Measurements from ENCODE around the gene ENOSF1.

ENOSF1 gene

GRCh38 chr18:673769-674168 is 38.7 kb downstream of the ENOSF1 start:
- no peak for DNase-seq (ENCODE audit: low read depth in 2 of 2)

- DNase-seq (ENCODE audit: low read depth in 2 of 2): no peak
Measured at GRCh38 chr18:673317-673716, 39.1 kb downstream of the ENOSF1 start.

- no peak for DNase-seq (ENCODE audit: low read depth in 2 of 2)
Measured at GRCh38 chr18:671405-671804, 41.0 kb downstream of the ENOSF1 start.

GRCh38 chr18:670522-670921 is 41.9 kb downstream of the ENOSF1 start:
- DNase-seq (ENCODE audit: low read depth in 2 of 2): no peak

GRCh38 chr18:669077-669476 is 43.4 kb downstream of the ENOSF1 start:
- no peak for DNase-seq (ENCODE audit: low read depth in 2 of 2)

- DNase-seq (ENCODE audit: low read depth in 2 of 2): no peak
Measured at GRCh38 chr18:668260-668659, 44.2 kb downstream of the ENOSF1 start.

- no peak for DNase-seq (ENCODE audit: low read depth in 2 of 2)
Measured at GRCh38 chr18:666628-667027, 45.8 kb downstream of the ENOSF1 start.

- no peak for DNase-seq (ENCODE audit: low read depth in 2 of 2)
Measured at GRCh38 chr18:666177-666576, 46.3 kb downstream of the ENOSF1 start.

GRCh38 chr18:662197-662596 is 50.2 kb downstream of the ENOSF1 start:
- no peak for DNase-seq (ENCODE audit: low read depth in 2 of 2)

GRCh38 chr18:659597-659996 is 52.8 kb downstream of the ENOSF1 start:
- DNase-seq (ENCODE audit: low read depth in 2 of 2): no peak

- DNase-seq (ENCODE audit: low read depth in 2 of 2): no peak
Measured at GRCh38 chr18:658947-659533, 53.4 kb downstream of the ENOSF1 start.

- peak in 1 of 2 donors; percentile 42 for DNase-seq (ENCODE audit: low read depth in 2 of 2)
Measured at GRCh38 chr18:658001-658946, 54.2 kb downstream of the ENOSF1 start.

GRCh38 chr18:657311-658000 is 55.0 kb downstream of the ENOSF1 start, which contains the start of gene TYMS:
TSS of gene TYMS (plus strand) at chr18:657653. CDS start at chr18:657743, 90 bp downstream.
- peak in 1 of 2 donors; percentile 29 for DNase-seq (ENCODE audit: low read depth in 2 of 2)

GRCh38 chr18:655445-655844 is 57.0 kb downstream of the ENOSF1 start:
- no peak for DNase-seq (ENCODE audit: low read depth in 2 of 2)

GRCh38 chr18:654601-655000 is 57.8 kb downstream of the ENOSF1 start:
- DNase-seq (ENCODE audit: low read depth in 2 of 2): no peak

- DNase-seq (ENCODE audit: low read depth in 2 of 2): no peak
Measured at GRCh38 chr18:653512-653911, 58.9 kb downstream of the ENOSF1 start.

- DNase-seq (ENCODE audit: low read depth in 2 of 2): no peak
Measured at GRCh38 chr18:652131-652530, 60.3 kb downstream of the ENOSF1 start.

- DNase-seq (ENCODE audit: low read depth in 2 of 2): no peak
Measured at GRCh38 chr18:650428-650858, 62.0 kb downstream of the ENOSF1 start.

GRCh38 chr18:649341-649740 is 63.1 kb downstream of the ENOSF1 start:
- DNase-seq (ENCODE audit: low read depth in 2 of 2): no peak

- DNase-seq (ENCODE audit: low read depth in 2 of 2): no peak
Measured at GRCh38 chr18:647304-647703, 65.1 kb downstream of the ENOSF1 start.

- no peak for DNase-seq (ENCODE audit: low read depth in 2 of 2)
Measured at GRCh38 chr18:644395-645004, 67.9 kb downstream of the ENOSF1 start.

- DNase-seq (ENCODE audit: low read depth in 2 of 2): no peak
Measured at GRCh38 chr18:641224-641623, 71.2 kb downstream of the ENOSF1 start.
